Body of pancreas (tissue), 4 donors: Measurements from ENCODE around the gene GMNC.
"Not testable (repeated sequence)": the region's sequence is repeated elsewhere in the genome, so short reads cannot be mapped to it uniquely, and the experiment has no call there.

ENCODE experiments used
- CTCF ChIP-seq, 7 experiments: fragments of 450-650 bp in 4 of 7; fragments of 200-600 bp in 3 of 7; sonication (generic) in 3 of 7; IDR thresholded peaks; one replicate each; pipeline ENCODE4 v1.5.1; 2016 to 2019; ENCODE audit warnings: antibody characterized with exemption in 7 of 7
- POLR2A ChIP-seq, 3 donors: fragments of 450-650 bp; IDR thresholded peaks; one replicate each; pipeline ENCODE4 v1.6.1; 2016; ENCODE audit warnings: antibody characterized with exemption in 3 of 3, mild to moderate bottlenecking in 2 of 3

DNA sequence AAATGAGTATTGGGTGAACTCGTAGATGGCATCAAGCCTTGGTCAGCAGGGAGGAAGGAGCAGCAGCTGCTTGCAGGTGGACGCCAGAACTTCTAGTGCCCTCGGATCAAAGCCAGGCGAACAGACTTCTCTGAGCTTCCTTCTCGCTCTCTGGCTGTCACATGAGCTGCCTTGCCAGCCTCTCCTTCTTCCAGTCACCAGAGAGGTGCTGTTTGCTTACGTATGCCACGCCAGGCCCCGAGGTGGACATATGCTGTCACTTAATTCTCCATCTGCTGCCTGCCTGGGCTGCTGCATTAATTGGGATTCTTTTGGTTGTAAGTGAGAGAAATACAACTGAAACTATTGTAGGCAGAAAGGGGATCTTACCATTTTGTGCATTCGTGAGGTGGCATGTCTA, 12.6 kb upstream of the GMNC start:
- not testable (repeated sequence) for TF ChIP-seq CTCF, POLR2A (IDR thresholded peaks at IDR 0.05)
